ENCODE results near the gene FAM50B. TPM values are rescaled to one million over a fixed set of nuclear protein-coding genes. Genes with fewer than 3 reads are reported as not detected.

Gene FAM50B
- total and polyA plus RNA-seq, 2 of the 4 experiments (the other 2 are of a cell fraction) = 4.1 to 7.4 TPM

GRCh38 chr6:3806169-3806922, 42.8 kb upstream of the FAM50B start:
- Histone ChIP-seq H4K20me1 (ENCODE audit: insufficient read depth, low read length) (no peaks in the 10 kb centered on the region), H3K9ac (ENCODE audit: low read depth, low read length) (no peak overlapping the region), H2AK9ac (replicated peaks; ENCODE audit: low read depth, low read length, poor library complexity) (peak overlapping the region; percentile 80), H2BK20ac (ENCODE audit: low read depth, low read length) (peak overlapping the region; percentile 81), H3K4ac (ENCODE audit: low read depth, low read length) (peak overlapping the region; percentile 83), H3K27ac (ENCODE audit: insufficient read depth, low read length) (peak overlapping the region; percentile 15), H4K91ac (ENCODE audit: insufficient read depth, low read depth, low read length) (peak overlapping the region; percentile 82), H4K5ac (ENCODE audit: low read depth, low read length) (peak overlapping the region; percentile 58), H2BK120ac (ENCODE audit: low read depth, low read length) (peak overlapping the region; percentile 94), H3K18ac (ENCODE audit: low read depth, low read length) (peak overlapping the region; percentile 66), H3K9me1 (ENCODE audit: insufficient read depth, low read length) (peaks cover 32% of the 10 kb centered on the region), H3K79me1 (ENCODE audit: low read depth in 1 of 2, low read length in 2 of 2) (peaks cover 0 to 17% of the 10 kb centered on the region in 2 experiments; a peak in 1 of 4 replicates), H2AK5ac (ENCODE audit: low read depth, low read length) (peak overlapping the region; percentile 83), H2AFZ (replicated peaks; ENCODE audit: low read length, poor library complexity) (peak overlapping the region; percentile 71), H3K36me3 (ENCODE audit: control insufficient read depth, insufficient read depth, low read length) (no peaks in the 10 kb centered on the region), H3K9me3 (ENCODE audit: control insufficient read depth, insufficient read depth, low read length) (no peaks in the 10 kb centered on the region), H3K4me1 (ENCODE audit: control insufficient read depth, insufficient read depth, low read length) (peaks cover 25% of the 10 kb centered on the region), H3K56ac (ENCODE audit: extremely low read depth, insufficient read depth, low read length) (peak overlapping the region; percentile 22; the same call in 1 of the 2 replicates), H3K27me3 (ENCODE audit: control insufficient read depth, insufficient read depth, low read length) (no peaks in the 10 kb centered on the region), H3K4me2 (ENCODE audit: low read depth, low read length) (no peak overlapping the region), H3K14ac (replicated peaks; ENCODE audit: low read depth, low read length) (peak overlapping the region; percentile 87), H2BK5ac (ENCODE audit: low read depth, low read length, poor library complexity, severe bottlenecking) (peak overlapping the region; percentile 80), H2BK15ac (ENCODE audit: low read depth, low read length) (peak overlapping the region; percentile 90; the same call in 2 of the 3 replicates), H3K4me3 (ENCODE audit: insufficient read depth, low read depth, low read length) (no peak overlapping the region), H4K8ac (ENCODE audit: low read depth in 2 of 2, low read length in 2 of 2) (peak overlapping the region; percentile 6 to 71; a peak in 2 of 4 replicates), H3K23ac (ENCODE audit: low read depth, low read length) (peak overlapping the region; percentile 92; the same call in 1 of the 2 replicates)
- ATAC-seq (ENCODE audit: low read depth) (no peak), DNase-seq (no peak)
- TF ChIP-seq NFE2L2 (IDR thresholded peaks at IDR 0.05; ENCODE audit: low read depth, low read length) (no peak), USF2 (IDR thresholded peaks at IDR 0.05; ENCODE audit: low read depth, low read length) (no peak), CEBPB (IDR thresholded peaks at IDR 0.05; ENCODE audit: low read depth, low read length) (no peak), MAZ (IDR thresholded peaks at IDR 0.05; ENCODE audit: borderline replicate concordance, low read depth, low read length) (no peak), CHD1 (IDR thresholded peaks at IDR 0.05; ENCODE audit: low read depth, low read length) (no peak), POLR2A (IDR thresholded peaks at IDR 0.05; ENCODE audit: low read depth, low read length) (no peak), BHLHE40 (IDR thresholded peaks at IDR 0.05; ENCODE audit: low read depth, low read length) (no peak)
- intact Hi-C loops (cut with micrococcal nuclease) (loop anchor here (5.0 kb wide), 1 partner anchor 36 kb away; no protein-coding TSS in a partner anchor), dilution Hi-C loops (cut with HindIII; ENCODE audit: low sequenced_read_pairs, unreplicated experiment) (no loop called here), in situ Hi-C loops (cut with MboI; ENCODE audit: low sequenced_read_pairs) (loop anchor here (10.0 kb wide), 1 partner anchor 52 kb away; the partner anchor contains the start of gene PXDC1)
- WGBS, 2 experiments (ENCODE audit: extremely low coverage in 2 of 2, insufficient read length in 1 of 2) = 58% methylated on average over 2 of the region's 15 CpGs; no CpG with 5 or more reads in 1 of the 2 experiments
- ChIA-PET POLR2A (ENCODE audit: unreplicated experiment) (no interaction called here), CTCF (no interaction called here)
- no TSS peak for BruUV-seq (replicated peaks)

Data from IMR-90 (cell line).